ENCODE results near the gene WDR86.

DNA sequence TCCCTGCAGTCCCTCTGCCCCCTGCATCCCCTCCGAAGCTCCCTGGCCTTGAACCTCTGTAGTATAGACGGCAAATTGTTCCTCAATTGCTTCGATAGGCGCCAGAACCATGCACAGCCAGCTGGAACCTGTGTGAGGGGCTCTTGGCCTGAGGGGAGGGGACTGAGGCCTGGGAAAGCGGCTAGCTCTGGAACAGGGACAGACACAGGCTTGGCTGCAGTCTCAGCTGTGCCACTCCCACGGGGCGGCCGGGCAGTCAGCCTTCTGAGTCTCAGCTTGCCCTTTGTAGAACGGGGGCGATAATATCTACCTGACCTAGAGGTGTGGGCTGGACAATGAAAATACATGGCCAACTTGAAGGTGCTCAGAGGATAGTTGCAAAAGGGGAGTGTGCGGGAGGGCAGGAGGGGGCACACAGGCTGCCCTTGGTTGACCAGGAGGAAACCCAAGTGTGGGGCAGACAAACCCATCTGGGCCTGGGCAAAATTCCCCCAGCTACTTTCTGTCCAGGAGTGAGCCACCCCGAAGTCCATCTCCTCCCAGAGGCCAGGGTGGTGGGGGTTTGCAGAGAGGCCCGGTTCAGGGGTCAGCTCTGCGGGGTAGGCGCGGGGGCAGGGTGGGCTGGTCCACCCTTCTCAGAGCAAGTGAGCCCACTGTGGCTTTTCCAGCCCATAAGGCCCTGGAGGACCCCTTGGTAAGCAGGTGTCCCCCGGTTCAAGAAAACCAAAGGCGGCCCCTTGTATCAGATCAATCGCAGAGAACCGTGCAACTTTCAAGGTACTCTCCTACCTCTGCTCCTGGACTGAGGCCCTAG, 25.5 kb upstream of the WDR86 start:
- TF ChIP-seq, protein P1, sequence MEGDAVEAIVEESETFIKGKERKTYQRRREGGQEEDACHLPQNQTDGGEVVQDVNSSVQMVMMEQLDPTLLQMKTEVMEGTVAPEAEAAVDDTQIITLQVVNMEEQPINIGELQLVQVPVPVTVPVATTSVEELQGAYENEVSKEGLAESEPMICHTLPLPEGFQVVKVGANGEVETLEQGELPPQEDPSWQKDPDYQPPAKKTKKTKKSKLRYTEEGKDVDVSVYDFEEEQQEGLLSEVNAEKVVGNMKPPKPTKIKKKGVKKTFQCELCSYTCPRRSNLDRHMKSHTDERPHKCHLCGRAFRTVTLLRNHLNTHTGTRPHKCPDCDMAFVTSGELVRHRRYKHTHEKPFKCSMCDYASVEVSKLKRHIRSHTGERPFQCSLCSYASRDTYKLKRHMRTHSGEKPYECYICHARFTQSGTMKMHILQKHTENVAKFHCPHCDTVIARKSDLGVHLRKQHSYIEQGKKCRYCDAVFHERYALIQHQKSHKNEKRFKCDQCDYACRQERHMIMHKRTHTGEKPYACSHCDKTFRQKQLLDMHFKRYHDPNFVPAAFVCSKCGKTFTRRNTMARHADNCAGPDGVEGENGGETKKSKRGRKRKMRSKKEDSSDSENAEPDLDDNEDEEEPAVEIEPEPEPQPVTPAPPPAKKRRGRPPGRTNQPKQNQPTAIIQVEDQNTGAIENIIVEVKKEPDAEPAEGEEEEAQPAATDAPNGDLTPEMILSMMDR (IDR thresholded peaks at IDR 0.05; ENCODE audit: low read length) = no peak
- no peak for TF ChIP-seq EZH2 (optimal IDR thresholded peaks at IDR 0.05; ENCODE audit: low read depth, low read length)

All from MM.1S (cell line).